K562 (cell line): Measurements from ENCODE around the gene ARHGEF38. TPM values are rescaled to one million over a fixed set of nuclear protein-coding genes. Genes with fewer than 3 reads are reported as not detected.

Experiments used
- ATAC-seq: fragments of 200-7000 bp; cut with Tn5 transposase; 3 replicates; pipeline ENCODE4 v1.9.1; 2020; ENCODE audit warnings: moderate library complexity
- BruUV-seq: library from RNA; stranded (reverse); fragments of 400-500 nt; replicated peaks from 2 replicates; lab custom pipeline; 2021; lab: Mats Ljungman, UMichigan
- CTCF ChIA-PET: fragments of 300-600 bp; formaldehyde crosslinking; extraction: SDS; loops from one replicate; lab custom pipeline; 2021; ENCODE audit warnings: low intra/inter-chr PET ratio; lab: Yijun Ruan, JAX
- POLR2A ChIA-PET: fragments of 300-600, 350-650 bp; sonication (Branson Sonifier 250); formaldehyde crosslinking; extraction: SDS; loops from one replicate; lab custom pipeline; 2021; ENCODE audit warnings: antibody characterized with exemption, inconsistent platforms; lab: Yijun Ruan, JAX
- DNase-seq, 4 experiments: peaks; one replicate each; pipeline versions ENCODE4 v3.0.0 to v3.0.0-alpha.2; 2011 to 2018; ENCODE audit warnings: low spot score in 3 of 4, mixed read lengths in 3 of 4; ENCODE audit errors: extremely low read depth in 1 of 4
- FAIRE-seq: peaks from 2 replicates; lab custom pipeline; 2011; peaks lifted over from hg19 to GRCh38; lab: Jason Lieb, UNC
- H2AFZ ChIP-seq: 2 replicates; pipeline ENCODE4 v1.6.0; 2011; ENCODE audit warnings: low read depth, low read length, control low read depth, inconsistent platforms
- H3K27ac ChIP-seq: fragments of 200-600 bp; 3 replicates; pipeline ENCODE4 v1.8.0; 2011; ENCODE audit warnings: low read depth, mild to moderate bottlenecking, control low read depth, inconsistent platforms, low read length, moderate library complexity, mixed read lengths; ENCODE audit errors: extremely low read depth
- H3K27me3 ChIP-seq, 2 experiments: fragments of 300-600 bp in 1 of 2; 2 replicates in 1 of 2; 3 replicates in 1 of 2; pipeline versions ENCODE4 v1.6.0 to v1.8.0; 2011; ENCODE audit warnings: inconsistent platforms in 2 of 2, low read length in 2 of 2, mild to moderate bottlenecking in 1 of 2, mixed read lengths in 1 of 2, moderate library complexity in 1 of 2; ENCODE audit not compliant: control insufficient read depth in 2 of 2, insufficient read depth in 2 of 2
- H3K36me3 ChIP-seq: fragments of 300-600 bp; 3 replicates; pipeline ENCODE4 v1.8.0; 2011; ENCODE audit warnings: mild to moderate bottlenecking, low read length, inconsistent platforms; ENCODE audit not compliant: control insufficient read depth, insufficient read depth
- H3K4me1 ChIP-seq, 2 experiments: fragments of 200-600 bp in 1 of 2; replicated peaks in 1 of 2; 2 replicates in 1 of 2; 3 replicates in 1 of 2; pipeline versions ENCODE4 v1.5.1 to v1.8.0; 2011; ENCODE audit warnings: inconsistent platforms in 2 of 2, low read length in 2 of 2, mild to moderate bottlenecking in 1 of 2, mixed read lengths in 1 of 2, moderate library complexity in 1 of 2; ENCODE audit not compliant: control insufficient read depth in 2 of 2, insufficient read depth in 2 of 2
- H3K4me2 ChIP-seq: 2 replicates; pipeline ENCODE4 v1.6.1; 2011; ENCODE audit warnings: low read length, control low read depth, inconsistent platforms, mixed read lengths; ENCODE audit not compliant: insufficient read depth
- H3K4me3 ChIP-seq: fragments of 200-600 bp; sonication (generic), shearing (Covaris generic); 2 replicates; pipeline ENCODE4 v1.5.1; 2016; ENCODE audit warnings: control low read depth, inconsistent platforms
- H3K79me2 ChIP-seq: fragments of 200-600 bp; 3 replicates; pipeline ENCODE4 v1.8.0; 2011; ENCODE audit warnings: low read length, inconsistent platforms; ENCODE audit not compliant: control insufficient read depth, insufficient read depth
- H3K9ac ChIP-seq, 2 experiments: 2 replicates each; pipeline versions ENCODE4 v1.6.0 to v1.6.1; 2011; ENCODE audit warnings: low read depth in 2 of 2, low read length in 2 of 2, control low read depth in 1 of 2, inconsistent platforms in 1 of 2, mild to moderate bottlenecking in 1 of 2, mixed read lengths in 1 of 2; ENCODE audit not compliant: insufficient read depth in 1 of 2
- H3K9me1 ChIP-seq: one replicate; pipeline ENCODE4 v1.6.0; 2011; ENCODE audit warnings: inconsistent platforms, mild to moderate bottlenecking, low read length, moderate library complexity; ENCODE audit not compliant: control insufficient read depth, insufficient read depth
- H3K9me3 ChIP-seq: replicated peaks from 2 replicates; pipeline ENCODE4 v1.5.1; 2011; ENCODE audit warnings: low read depth, low read length, inconsistent platforms; ENCODE audit not compliant: control insufficient read depth, insufficient read depth
- H4K20me1 ChIP-seq: replicated peaks from 2 replicates; pipeline ENCODE4 v1.6.1; 2011; ENCODE audit warnings: low read length, inconsistent platforms, mixed read lengths; ENCODE audit not compliant: control insufficient read depth, insufficient read depth
- CREB3L1 ChIP-seq: fragments of 450-650 bp; IDR thresholded peaks from 2 replicates; pipeline ENCODE4 v1.6.1; 2014; ENCODE audit warnings: low read depth, mild to moderate bottlenecking, moderate library complexity, borderline replicate concordance
- ELK1 ChIP-seq: sonication (generic); formaldehyde crosslinking; IDR thresholded peaks from 2 replicates; pipeline ENCODE4 v1.8.1; 2022; ENCODE audit warnings: missing genetic modification reagents
- MAZ ChIP-seq, 2 experiments: fragments of 450-650 bp in 1 of 2; sonication (generic) in 1 of 2; formaldehyde crosslinking; IDR thresholded peaks in 1 of 2; conservative IDR thresholded peaks in 1 of 2; 2 replicates each; pipeline versions ENCODE4 v1.4.0 to v1.5.0; 2020; ENCODE audit warnings: mild to moderate bottlenecking in 1 of 2, missing genetic modification reagents in 1 of 2
- MEF2A ChIP-seq: IDR thresholded peaks from 2 replicates; pipeline ENCODE4 v1.6.1; 2011; ENCODE audit warnings: low read depth, mild to moderate bottlenecking, low read length, moderate library complexity; ENCODE audit not compliant: control insufficient read depth
- PCBP1 ChIP-seq: fragments of 200-400 bp; formaldehyde crosslinking; IDR thresholded peaks from 2 replicates; pipeline ENCODE4 v1.6.1; 2018; ENCODE audit warnings: mild to moderate bottlenecking, low read depth, low read length; ENCODE audit not compliant: poor library complexity, severe bottlenecking
- SREBF1 ChIP-seq: fragments of 150-350 bp; IDR thresholded peaks from 2 replicates; pipeline ENCODE4 v1.6.1; 2014; ENCODE audit warnings: antibody characterized with exemption, low read depth, low read length, borderline replicate concordance
- ZNF212 ChIP-seq: fragments of 450-650 bp; formaldehyde crosslinking; IDR thresholded peaks from 2 replicates; pipeline ENCODE4 v1.4.0; 2020; ENCODE audit warnings: mild to moderate bottlenecking
- ZNF778 ChIP-seq: fragments of 450-650 bp; formaldehyde crosslinking; IDR thresholded peaks from 2 replicates; pipeline ENCODE4 v1.4.0; 2020; ENCODE audit warnings: mild to moderate bottlenecking, moderate library complexity
- WGBS: fragments of 100-300 bp; shearing (Covaris generic); methylation state at CpG from one replicate; pipeline ENCODE4 v1.1.6; 2016; ENCODE audit warnings: low coverage, mixed read lengths; ENCODE audit not compliant: insufficient coverage; ENCODE audit errors: missing lambda C conversion rate; 5-methylcytosine and 5-hydroxymethylcytosine counted together
- in situ Hi-C: fragments of 300-500 bp; cut with MboI; formaldehyde crosslinking; loops from 4 replicates; pipeline ENCODE4 v1.15.0; 2018; ENCODE audit warnings: inconsistent platforms, mixed read lengths
- intact Hi-C: fragments of 100-400 bp; cut with micrococcal nuclease; formaldehyde crosslinking; loops from 2 replicates; pipeline ENCODE4 v1.14.2; 2022
- polyA plus RNA-seq, 8 experiments: library from polyadenylated mRNA; depleted of rRNA in 4 of 8; stranded (reverse) in 5 of 8; unstranded in 3 of 8; fragments of >200 nt; fragmentation: Nextera tagmentation in 2 of 8; fragmentation: Illumina TruSeq in 1 of 8; extraction: Ambion mirVana in 2 of 8; extraction: Trizol in 1 of 8; gene quantifications; 2 replicates each; pipeline versions ENCODE4 v1.2.1 to v1.2.3, GENCODE V29; 2011 to 2014; ENCODE audit warnings: inconsistent platforms in 1 of 8, missing spikeins in 1 of 8
- total RNA-seq, 7 experiments: library from RNA; depleted of rRNA in 6 of 7; stranded (reverse); fragments of >200 nt in 6 of 7; fragmentation: Illumina TruSeq in 2 of 7; extraction: Trizol in 2 of 7; gene quantifications; 2 replicates each; pipeline versions ENCODE4 v1.2.1 to v1.2.3, GENCODE V29; 2011 to 2021; ENCODE audit warnings: low replicate concordance in 1 of 7
- TF ChIP-seq, protein P1 (sequence below): fragments of 250-450 bp; sonication (Bioruptor Pico); IDR thresholded peaks from 2 replicates; pipeline ENCODE4 v1.4.0; 2020
- TF ChIP-seq, protein P2 (sequence below), 2 experiments: fragments of 450-650 bp; formaldehyde crosslinking in 1 of 2; IDR thresholded peaks; 2 replicates each; pipeline versions ENCODE4 v1.4.0 to v1.6.1; 2014 to 2020; ENCODE audit warnings: mild to moderate bottlenecking in 2 of 2, borderline replicate concordance in 1 of 2, low read depth in 1 of 2

The ARHGEF38 gene
- total and polyA plus RNA-seq, 9 of the 15 experiments (the other 6 are each of a cell fraction or from before 2014, with no cell fraction given) = 0.17 TPM; not detected in 8

GRCh38 chr4:105644257-105644656, 91.8 kb downstream of the ARHGEF38 start:
- Histone ChIP-seq H4K20me1 (no peaks in the 10 kb centered on the region), H3K36me3 (no peaks in the 10 kb centered on the region), H3K9ac (no peak overlapping the region), H2AFZ (no peak overlapping the region), H3K9me1 (no peaks in the 10 kb centered on the region), H3K4me2 (no peak overlapping the region), H3K79me2 (no peaks in the 10 kb centered on the region), H3K4me1 (no peaks in the 10 kb centered on the region), H3K27ac (no peak overlapping the region), H3K9me3 (no peaks in the 10 kb centered on the region), H3K4me3 (no peak overlapping the region), H3K27me3 (no peaks in the 10 kb centered on the region)
- in situ Hi-C loops = no loop called here
- WGBS = 0% methylated on average over 2 of the region's 2 CpGs
- ChIA-PET POLR2A (no interaction called here), CTCF (no interaction called here)
- FAIRE-seq (no peak), ATAC-seq (no peak), DNase-seq (no peak)
- intact Hi-C loops = no loop called here
- no TSS peak for BruUV-seq
- TF ChIP-seq ELK1 = no peak
- TF ChIP-seq ZNF778 (CRISPR knock-in tag) = no peak
- TF ChIP-seq, protein P1, sequence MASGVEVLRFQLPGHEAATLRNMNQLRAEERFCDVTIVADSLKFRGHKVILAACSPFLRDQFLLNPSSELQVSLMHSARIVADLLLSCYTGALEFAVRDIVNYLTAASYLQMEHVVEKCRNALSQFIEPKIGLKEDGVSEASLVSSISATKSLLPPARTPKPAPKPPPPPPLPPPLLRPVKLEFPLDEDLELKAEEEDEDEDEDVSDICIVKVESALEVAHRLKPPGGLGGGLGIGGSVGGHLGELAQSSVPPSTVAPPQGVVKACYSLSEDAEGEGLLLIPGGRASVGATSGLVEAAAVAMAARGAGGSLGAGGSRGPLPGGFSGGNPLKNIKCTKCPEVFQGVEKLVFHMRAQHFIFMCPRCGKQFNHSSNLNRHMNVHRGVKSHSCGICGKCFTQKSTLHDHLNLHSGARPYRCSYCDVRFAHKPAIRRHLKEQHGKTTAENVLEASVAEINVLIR = no peak
- no peak for TF ChIP-seq MEF2A
- no peak for TF ChIP-seq SREBF1
- TF ChIP-seq CREB3L1 = no peak
- no peak for TF ChIP-seq PCBP1
- no peak for TF ChIP-seq MAZ (CRISPR knock-in tag; conservative IDR thresholded peaks at IDR 0.05 in 1 of 2, IDR thresholded peaks at IDR 0.05 in 1 of 2)
- no peak for TF ChIP-seq ZNF212
- TF ChIP-seq, protein P2, sequence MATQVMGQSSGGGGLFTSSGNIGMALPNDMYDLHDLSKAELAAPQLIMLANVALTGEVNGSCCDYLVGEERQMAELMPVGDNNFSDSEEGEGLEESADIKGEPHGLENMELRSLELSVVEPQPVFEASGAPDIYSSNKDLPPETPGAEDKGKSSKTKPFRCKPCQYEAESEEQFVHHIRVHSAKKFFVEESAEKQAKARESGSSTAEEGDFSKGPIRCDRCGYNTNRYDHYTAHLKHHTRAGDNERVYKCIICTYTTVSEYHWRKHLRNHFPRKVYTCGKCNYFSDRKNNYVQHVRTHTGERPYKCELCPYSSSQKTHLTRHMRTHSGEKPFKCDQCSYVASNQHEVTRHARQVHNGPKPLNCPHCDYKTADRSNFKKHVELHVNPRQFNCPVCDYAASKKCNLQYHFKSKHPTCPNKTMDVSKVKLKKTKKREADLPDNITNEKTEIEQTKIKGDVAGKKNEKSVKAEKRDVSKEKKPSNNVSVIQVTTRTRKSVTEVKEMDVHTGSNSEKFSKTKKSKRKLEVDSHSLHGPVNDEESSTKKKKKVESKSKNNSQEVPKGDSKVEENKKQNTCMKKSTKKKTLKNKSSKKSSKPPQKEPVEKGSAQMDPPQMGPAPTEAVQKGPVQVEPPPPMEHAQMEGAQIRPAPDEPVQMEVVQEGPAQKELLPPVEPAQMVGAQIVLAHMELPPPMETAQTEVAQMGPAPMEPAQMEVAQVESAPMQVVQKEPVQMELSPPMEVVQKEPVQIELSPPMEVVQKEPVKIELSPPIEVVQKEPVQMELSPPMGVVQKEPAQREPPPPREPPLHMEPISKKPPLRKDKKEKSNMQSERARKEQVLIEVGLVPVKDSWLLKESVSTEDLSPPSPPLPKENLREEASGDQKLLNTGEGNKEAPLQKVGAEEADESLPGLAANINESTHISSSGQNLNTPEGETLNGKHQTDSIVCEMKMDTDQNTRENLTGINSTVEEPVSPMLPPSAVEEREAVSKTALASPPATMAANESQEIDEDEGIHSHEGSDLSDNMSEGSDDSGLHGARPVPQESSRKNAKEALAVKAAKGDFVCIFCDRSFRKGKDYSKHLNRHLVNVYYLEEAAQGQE (IDR thresholded peaks at IDR 0.05; ENCODE audit: borderline replicate concordance) = no peak
- TF ChIP-seq, protein P2 (CRISPR knock-in tag; IDR thresholded peaks at IDR 0.05; ENCODE audit: low read depth) = no peak
